GM06990 (cell line): ENCODE measurements around the gene DCDC1.

Experiments
- DNase-seq: peaks from one replicate; pipeline ENCODE4 v3.0.0-alpha.2; 2011; ENCODE audit not compliant: insufficient read length; ENCODE audit errors: extremely low read depth
- H3K27me3 ChIP-seq: replicated peaks from 2 replicates; pipeline ENCODE4 v1.6.0; 2011; ENCODE audit warnings: low read length; ENCODE audit not compliant: control insufficient read depth, insufficient read depth
- H3K36me3 ChIP-seq: 2 replicates; pipeline ENCODE4 v1.5.1; 2011; ENCODE audit warnings: low read length; ENCODE audit not compliant: control insufficient read depth, insufficient read depth
- H3K4me3 ChIP-seq: replicated peaks from 2 replicates; pipeline ENCODE4 v1.5.1; 2011; ENCODE audit warnings: low read depth, mild to moderate bottlenecking, control low read depth, low read length
- TF ChIP-seq, protein P1 (sequence below): IDR thresholded peaks from 2 replicates; pipeline ENCODE4 v1.5.1; 2011; ENCODE audit warnings: low read length, control low read depth, mild to moderate bottlenecking, inconsistent platforms; ENCODE audit not compliant: insufficient read depth, poor library complexity, severe bottlenecking

DCDC1 gene

DNA sequence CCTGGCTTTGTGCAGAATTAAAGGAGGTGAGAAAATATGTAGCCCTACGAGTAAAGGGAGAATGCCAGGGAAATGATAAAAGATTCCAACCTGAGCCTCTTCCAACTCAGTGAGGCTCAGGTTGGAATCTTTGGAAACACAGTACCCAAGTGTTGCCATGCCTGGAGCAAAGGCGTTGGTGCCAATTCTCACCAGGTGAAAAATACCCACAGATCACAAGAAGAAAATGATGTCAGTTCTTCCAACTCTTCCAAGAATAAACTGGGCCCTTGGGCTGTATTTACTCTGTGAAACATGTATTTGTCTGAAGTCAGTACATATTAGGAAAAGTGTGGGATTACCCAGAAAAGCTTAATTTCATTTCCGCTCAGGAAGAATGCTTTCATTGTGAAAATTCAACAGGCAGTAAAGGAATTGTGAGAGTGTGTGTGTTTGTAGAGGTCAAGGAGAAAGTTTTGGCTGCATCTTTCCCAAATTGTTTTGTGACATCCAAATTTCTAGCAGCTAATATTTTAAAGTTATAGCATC is 548.0 kb downstream of the DCDC1 start:
- no peak for DNase-seq
- Histone ChIP-seq H3K4me3 (no peak overlapping the region), H3K27me3 (no peaks in the 10 kb centered on the region), H3K36me3 (no peaks in the 10 kb centered on the region)
- TF ChIP-seq, protein P1, sequence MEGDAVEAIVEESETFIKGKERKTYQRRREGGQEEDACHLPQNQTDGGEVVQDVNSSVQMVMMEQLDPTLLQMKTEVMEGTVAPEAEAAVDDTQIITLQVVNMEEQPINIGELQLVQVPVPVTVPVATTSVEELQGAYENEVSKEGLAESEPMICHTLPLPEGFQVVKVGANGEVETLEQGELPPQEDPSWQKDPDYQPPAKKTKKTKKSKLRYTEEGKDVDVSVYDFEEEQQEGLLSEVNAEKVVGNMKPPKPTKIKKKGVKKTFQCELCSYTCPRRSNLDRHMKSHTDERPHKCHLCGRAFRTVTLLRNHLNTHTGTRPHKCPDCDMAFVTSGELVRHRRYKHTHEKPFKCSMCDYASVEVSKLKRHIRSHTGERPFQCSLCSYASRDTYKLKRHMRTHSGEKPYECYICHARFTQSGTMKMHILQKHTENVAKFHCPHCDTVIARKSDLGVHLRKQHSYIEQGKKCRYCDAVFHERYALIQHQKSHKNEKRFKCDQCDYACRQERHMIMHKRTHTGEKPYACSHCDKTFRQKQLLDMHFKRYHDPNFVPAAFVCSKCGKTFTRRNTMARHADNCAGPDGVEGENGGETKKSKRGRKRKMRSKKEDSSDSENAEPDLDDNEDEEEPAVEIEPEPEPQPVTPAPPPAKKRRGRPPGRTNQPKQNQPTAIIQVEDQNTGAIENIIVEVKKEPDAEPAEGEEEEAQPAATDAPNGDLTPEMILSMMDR, result no peak

DNA sequence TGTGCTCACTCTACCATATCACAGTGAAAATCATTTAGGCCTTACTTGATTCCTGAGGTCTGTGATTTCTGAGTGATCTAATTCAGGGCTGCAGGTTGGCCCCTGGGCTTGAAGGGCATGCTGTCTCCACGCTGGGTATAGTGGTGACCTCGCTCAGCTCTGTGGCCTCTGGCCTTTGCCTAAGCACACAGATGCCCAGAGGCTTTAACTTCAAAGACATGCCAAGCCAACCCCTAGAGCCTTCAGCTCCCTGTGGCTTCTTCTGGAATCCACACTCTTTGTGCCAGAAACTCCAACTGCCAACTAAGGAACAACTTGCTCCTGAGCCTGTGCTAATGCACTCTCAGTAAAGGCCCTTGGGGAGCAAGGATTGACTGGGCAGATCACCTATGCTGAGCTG is 550.8 kb downstream of the DCDC1 start:
- TF ChIP-seq, protein P1, result no peak
- Histone ChIP-seq H3K27me3 (no peaks in the 10 kb centered on the region), H3K4me3 (no peak overlapping the region), H3K36me3 (no peaks in the 10 kb centered on the region)
- DNase-seq, result no peak

DNA sequence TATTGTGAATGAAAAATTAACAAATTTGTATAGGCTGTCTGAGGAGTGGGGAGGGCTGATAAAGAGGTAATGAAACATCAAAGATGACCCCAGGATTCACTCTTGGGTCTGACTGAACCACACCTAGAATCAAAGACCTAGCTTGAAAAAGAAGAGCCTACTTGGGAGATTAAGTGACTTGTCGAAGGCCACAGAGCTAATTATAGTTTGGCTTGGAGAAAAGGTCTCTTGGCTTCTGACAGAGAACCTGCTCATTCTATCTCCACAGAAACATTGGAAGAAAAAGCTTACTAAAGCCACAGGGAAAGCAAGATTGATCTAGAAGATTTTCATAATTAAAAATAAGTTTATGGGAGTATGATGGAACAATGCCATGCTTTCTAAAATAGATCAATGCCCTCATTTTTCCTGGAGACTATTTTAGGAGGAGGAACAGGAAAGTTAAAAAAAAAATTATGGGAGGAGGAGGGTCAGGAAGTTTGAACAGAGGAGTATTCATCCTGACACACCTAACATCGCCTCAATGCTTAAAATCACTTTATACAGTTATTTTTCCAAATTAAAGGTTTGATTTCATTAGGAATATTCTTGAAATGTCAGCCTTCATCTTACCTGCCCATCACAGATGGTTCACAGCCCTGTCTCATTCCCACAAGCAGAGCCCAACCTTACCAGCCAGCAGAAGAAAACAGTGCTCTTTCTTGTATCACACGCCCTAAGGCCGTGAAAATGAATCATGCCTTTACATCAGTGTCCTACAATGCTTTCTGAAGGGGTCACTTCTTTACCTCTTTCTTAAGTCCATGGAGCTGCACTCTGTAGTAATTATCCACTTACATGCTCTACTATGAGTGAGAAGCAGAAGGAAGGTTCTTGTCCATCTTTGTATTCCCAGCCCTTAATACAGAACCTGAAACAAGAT is 552.3 kb downstream of the DCDC1 start:
- no peaks in the 10 kb centered on the region for H3K27me3 ChIP-seq
- TF ChIP-seq, protein P1, result no peak
- no peak for DNase-seq
- no peaks in the 10 kb centered on the region for H3K36me3 ChIP-seq
- no peak overlapping the region for H3K4me3 ChIP-seq

DNA sequence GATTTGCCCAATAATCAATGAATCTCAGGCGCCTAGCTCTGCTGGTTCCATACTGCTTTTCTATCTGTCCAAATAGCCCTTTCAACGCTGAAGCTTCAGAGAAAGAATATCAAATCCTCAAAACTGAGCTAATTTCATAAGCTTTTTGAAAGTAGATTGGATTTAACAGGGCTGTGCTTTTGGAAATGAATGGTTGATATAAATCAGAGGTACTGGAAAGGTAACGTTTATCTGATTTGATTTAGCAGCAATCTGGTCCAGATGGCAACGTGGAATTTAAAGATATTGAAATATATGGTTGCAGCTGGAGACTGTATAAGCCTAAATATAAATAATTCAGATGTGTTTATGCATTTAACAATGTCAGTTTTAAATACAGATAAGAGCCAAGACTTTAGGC is 553.9 kb downstream of the DCDC1 start:
- DNase-seq, result no peak
- no peaks in the 10 kb centered on the region for H3K27me3 ChIP-seq
- no peak overlapping the region for H3K4me3 ChIP-seq
- H3K36me3 ChIP-seq, result no peaks in the 10 kb centered on the region
- TF ChIP-seq, protein P1, result no peak

DNA sequence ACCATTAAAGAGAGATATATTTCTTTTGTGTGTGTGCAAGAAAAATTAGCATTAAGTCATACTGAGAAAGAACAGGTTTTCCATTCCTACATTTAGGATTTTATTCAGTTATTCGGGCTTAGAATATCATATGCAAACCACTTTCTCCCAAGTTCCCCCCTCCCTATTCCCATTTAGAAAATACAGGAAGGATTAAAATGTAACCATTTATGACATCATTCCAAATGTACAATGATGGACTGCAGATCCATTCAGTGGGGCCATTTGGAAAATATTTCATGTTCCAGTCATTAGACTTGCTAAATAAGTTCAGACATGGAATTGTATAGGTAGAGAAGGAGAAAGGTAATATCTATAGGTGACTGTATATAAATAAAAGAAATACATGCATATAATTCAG is 554.8 kb downstream of the DCDC1 start:
- TF ChIP-seq, protein P1, result no peak
- no peaks in the 10 kb centered on the region for H3K36me3 ChIP-seq

More for the DNA sequence above, 554.8 kb downstream of the DCDC1 start:
- DNase-seq, result no peak
- no peak overlapping the region for H3K4me3 ChIP-seq
- no peaks in the 10 kb centered on the region for H3K27me3 ChIP-seq
